GM23338 (cell line): ENCODE data around the gene CERK. TPM values are rescaled to one million over a fixed set of nuclear protein-coding genes. Genes with fewer than 3 reads are reported as not detected.

Experiments
- ATAC-seq: fragments of 200-7000 bp; cut with Tn5 transposase; 3 replicates; pipeline ENCODE4 v1.9.1; 2020
- DNase-seq: peaks from one replicate; pipeline ENCODE4 v3.0.0-alpha.2; 2015; ENCODE audit warnings: low spot score
- H2AFZ ChIP-seq: fragments of 200-600 bp; sonication (generic); 2 replicates; pipeline ENCODE4 v1.8.0; 2016; ENCODE audit warnings: antibody characterized with exemption, mild to moderate bottlenecking, moderate library complexity
- H3F3A ChIP-seq: fragments of 200-600 bp; sonication (generic); replicated peaks from 2 replicates; pipeline ENCODE4 v1.8.0; 2017; ENCODE audit warnings: antibody characterized with exemption, mixed run types, low read depth
- H3K27ac ChIP-seq: fragments of 200-600 bp; sonication (generic); 2 replicates; pipeline ENCODE4 v1.6.1; 2016; ENCODE audit warnings: low read depth
- H3K27me3 ChIP-seq: fragments of 200-600 bp; sonication (generic); 2 replicates; pipeline ENCODE4 v1.8.0; 2016; ENCODE audit warnings: mild to moderate bottlenecking, mixed run types, moderate library complexity; ENCODE audit not compliant: insufficient read depth
- H3K36me3 ChIP-seq: fragments of 200-600 bp; sonication (generic); 2 replicates; pipeline ENCODE4 v1.8.0; 2016; ENCODE audit warnings: mild to moderate bottlenecking; ENCODE audit not compliant: insufficient read depth
- H3K4me1 ChIP-seq: fragments of 200-600 bp; sonication (generic); 2 replicates; pipeline ENCODE4 v1.8.0; 2016; ENCODE audit warnings: mild to moderate bottlenecking, moderate library complexity; ENCODE audit not compliant: insufficient read depth
- H3K4me2 ChIP-seq: fragments of 200-600 bp; sonication (generic); 2 replicates; pipeline ENCODE4 v1.7.1; 2017; ENCODE audit warnings: mixed run types
- H3K4me3 ChIP-seq: fragments of 200-600 bp; sonication (generic); 2 replicates; pipeline ENCODE4 v1.6.1; 2016; ENCODE audit warnings: mixed run types
- H3K79me2 ChIP-seq: fragments of 200-600 bp; sonication (generic); replicated peaks from 2 replicates; pipeline ENCODE4 v1.8.0; 2017; ENCODE audit warnings: mild to moderate bottlenecking; ENCODE audit not compliant: insufficient read depth
- H3K9me2 ChIP-seq: fragments of 200-600 bp; sonication (generic); 2 replicates; pipeline ENCODE4 v1.8.0; 2017; ENCODE audit not compliant: insufficient read depth
- H4K20me1 ChIP-seq: fragments of 200-600 bp; sonication (generic); replicated peaks from 2 replicates; pipeline ENCODE4 v1.8.0; 2017; ENCODE audit warnings: mild to moderate bottlenecking; ENCODE audit not compliant: insufficient read depth
- H3K27ac Mint-ChIP-seq: 2 replicates; pipeline ENCODE4 v1.8.0; 2020; ENCODE audit warnings: inconsistent platforms, mild to moderate bottlenecking, moderate library complexity, mixed read lengths
- H3K27me3 Mint-ChIP-seq: 3 replicates; pipeline ENCODE4 v1.8.0; 2022; ENCODE audit warnings: low read depth, mild to moderate bottlenecking, moderate library complexity, mixed read lengths, inconsistent platforms; ENCODE audit not compliant: insufficient read depth, poor library complexity
- H3K36me3 Mint-ChIP-seq: 3 replicates; pipeline ENCODE4 v1.8.0; 2021; ENCODE audit warnings: low read depth, mild to moderate bottlenecking, inconsistent platforms, moderate library complexity, mixed read lengths
- H3K4me1 Mint-ChIP-seq: 3 replicates; pipeline ENCODE4 v1.8.0; 2020; ENCODE audit warnings: mild to moderate bottlenecking, inconsistent platforms, mixed read lengths
- H3K4me3 Mint-ChIP-seq: 3 replicates; pipeline ENCODE4 v1.8.0; 2021; ENCODE audit warnings: moderate library complexity, mild to moderate bottlenecking, inconsistent platforms, mixed read lengths
- H3K9me3 Mint-ChIP-seq: 3 replicates; pipeline ENCODE4 v1.8.0; 2020; ENCODE audit warnings: moderate library complexity, mild to moderate bottlenecking, inconsistent platforms, mixed read lengths
- CREB1 ChIP-seq: fragments of 250-450 bp; sonication (Bioruptor Pico); IDR thresholded peaks from 2 replicates; pipeline ENCODE4 v1.5.0; 2020; ENCODE audit warnings: low read depth, mild to moderate bottlenecking, moderate library complexity
- CTCF ChIP-seq, 2 experiments: fragments of 200-600 bp in 1 of 2; sonication (generic) in 1 of 2; conservative IDR thresholded peaks; 2 replicates each; pipeline versions ENCODE4 v1.5.1 to v1.6.1; 2016 to 2017; ENCODE audit warnings: antibody characterized with exemption in 2 of 2, low read depth in 2 of 2, mild to moderate bottlenecking in 2 of 2, moderate library complexity in 1 of 2
- EZH2 ChIP-seq: fragments of 200-600 bp; sonication (generic); IDR thresholded peaks from one replicate; pipeline ENCODE4 v1.8.0; 2017; ENCODE audit warnings: antibody characterized with exemption, mild to moderate bottlenecking, low read depth; ENCODE audit not compliant: unreplicated experiment
- EZH2phosphoT487 ChIP-seq: fragments of 200-600 bp; sonication (generic); IDR thresholded peaks from one replicate; pipeline ENCODE4 v1.8.1; 2018; ENCODE audit warnings: antibody characterized with exemption; ENCODE audit not compliant: unreplicated experiment
- JUNB ChIP-seq: IDR thresholded peaks from one replicate; pipeline ENCODE4 v1.6.1; 2016; ENCODE audit warnings: antibody characterized with exemption; ENCODE audit not compliant: unreplicated experiment
- NANOG ChIP-seq: IDR thresholded peaks from 2 replicates; pipeline ENCODE4 v1.6.1; 2016; ENCODE audit warnings: antibody characterized with exemption, borderline replicate concordance
- POLR2AphosphoS5 ChIP-seq: IDR thresholded peaks from 2 replicates; pipeline ENCODE4 v1.6.1; 2016; ENCODE audit warnings: antibody characterized with exemption, low read depth
- REST ChIP-seq: IDR thresholded peaks from one replicate; pipeline ENCODE4 v1.6.1; 2018; ENCODE audit warnings: antibody characterized with exemption; ENCODE audit not compliant: unreplicated experiment
- STAT1 ChIP-seq: IDR thresholded peaks from one replicate; pipeline ENCODE4 v1.6.1; 2016; ENCODE audit warnings: antibody characterized with exemption; ENCODE audit not compliant: unreplicated experiment
- ZNF114 ChIP-seq: fragments of 250-450 bp; sonication (Bioruptor Pico); IDR thresholded peaks from 2 replicates; pipeline ENCODE4 v1.5.0; 2020; ENCODE audit warnings: mild to moderate bottlenecking, moderate library complexity
- ZNF331 ChIP-seq: fragments of 250-450 bp; sonication (Bioruptor Pico); IDR thresholded peaks from 2 replicates; pipeline ENCODE4 v1.5.0; 2020; ENCODE audit warnings: low read depth, mild to moderate bottlenecking, moderate library complexity
- polyA plus RNA-seq: library from polyadenylated mRNA; unstranded; fragments of >200 nt; fragmentation: Nextera tagmentation; extraction: Ambion mirVana; gene quantifications from 2 replicates; pipeline ENCODE4 v1.2.1, GENCODE V29; 2016
- total RNA-seq: library from RNA; depleted of rRNA; stranded (reverse); fragments of >200 nt; shearing (Covaris generic); gene quantifications from 2 replicates; pipeline ENCODE4 v1.2.3, GENCODE V29; 2014
- TF ChIP-seq, protein P1 (sequence below): IDR thresholded peaks from 2 replicates; pipeline ENCODE4 v1.6.1; 2016; ENCODE audit warnings: antibody characterized with exemption
- TF ChIP-seq, protein P2 (sequence below): fragments of 250-450 bp; sonication (Bioruptor Pico); IDR thresholded peaks from 2 replicates; pipeline ENCODE4 v1.5.0; 2020; ENCODE audit warnings: mild to moderate bottlenecking, moderate library complexity

Gene CERK
- total and polyA plus RNA-seq, 2 experiments from 2014 or later, result 12.7 to 62.9 TPM

DNA sequence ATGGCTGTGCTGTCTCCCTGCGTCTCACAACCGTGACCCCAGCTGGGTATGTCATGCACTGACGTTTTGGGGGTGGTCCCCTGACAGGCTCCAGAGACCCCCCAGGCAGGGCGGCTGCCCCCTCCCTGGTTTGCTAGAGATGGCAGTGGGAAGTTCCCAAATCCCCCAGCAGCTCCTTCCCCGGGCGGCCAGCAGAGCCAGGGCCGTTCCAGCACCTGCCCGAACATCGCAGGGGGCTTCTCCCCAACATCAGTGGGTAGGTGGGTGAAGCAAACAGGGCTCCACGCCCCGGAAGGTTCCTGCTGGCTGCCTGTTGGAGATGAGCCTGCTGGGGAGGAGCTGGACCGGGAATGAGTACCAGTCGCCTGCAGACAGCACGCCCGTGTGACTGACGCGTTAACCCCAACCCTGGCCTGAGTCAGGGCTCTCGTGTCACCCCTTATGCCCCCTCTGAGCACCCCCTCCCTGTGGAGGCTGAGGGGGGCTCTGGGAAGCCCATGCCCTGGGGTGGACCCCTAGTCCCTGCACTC, 72.2 kb downstream of the CERK start:
- no peak overlapping the region for H3K27ac Mint-ChIP-seq
- Histone ChIP-seq H3K27ac (no peak overlapping the region), H3K4me1 (no peaks in the 10 kb centered on the region), H3K9me2 (no peaks in the 10 kb centered on the region), H3F3A (no peaks in the 10 kb centered on the region), H3K36me3 (no peaks in the 10 kb centered on the region), H3K4me3 (no peak overlapping the region), H3K27me3 (no peaks in the 10 kb centered on the region), H3K4me2 (no peak overlapping the region), H3K79me2 (no peaks in the 10 kb centered on the region), H4K20me1 (no peaks in the 10 kb centered on the region), H2AFZ (no peak overlapping the region)
- DNase-seq (no peak), ATAC-seq (no peak)
- peaks cover 3% of the 10 kb centered on the region; the same call in 1 of the 3 replicates for H3K36me3 Mint-ChIP-seq
- no peaks in the 10 kb centered on the region for H3K9me3 Mint-ChIP-seq
- H3K4me3 Mint-ChIP-seq, result no peak overlapping the region
- TF ChIP-seq, protein P1, sequence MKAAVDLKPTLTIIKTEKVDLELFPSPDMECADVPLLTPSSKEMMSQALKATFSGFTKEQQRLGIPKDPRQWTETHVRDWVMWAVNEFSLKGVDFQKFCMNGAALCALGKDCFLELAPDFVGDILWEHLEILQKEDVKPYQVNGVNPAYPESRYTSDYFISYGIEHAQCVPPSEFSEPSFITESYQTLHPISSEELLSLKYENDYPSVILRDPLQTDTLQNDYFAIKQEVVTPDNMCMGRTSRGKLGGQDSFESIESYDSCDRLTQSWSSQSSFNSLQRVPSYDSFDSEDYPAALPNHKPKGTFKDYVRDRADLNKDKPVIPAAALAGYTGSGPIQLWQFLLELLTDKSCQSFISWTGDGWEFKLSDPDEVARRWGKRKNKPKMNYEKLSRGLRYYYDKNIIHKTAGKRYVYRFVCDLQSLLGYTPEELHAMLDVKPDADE, result no peak
- no peak for TF ChIP-seq CTCF (conservative IDR thresholded peaks at IDR 0.05; ENCODE audit: low read depth in 2 of 2)
- no peak for TF ChIP-seq CREB1 (CRISPR knock-in tag)
- TF ChIP-seq REST, result no peak
- TF ChIP-seq, protein P2, sequence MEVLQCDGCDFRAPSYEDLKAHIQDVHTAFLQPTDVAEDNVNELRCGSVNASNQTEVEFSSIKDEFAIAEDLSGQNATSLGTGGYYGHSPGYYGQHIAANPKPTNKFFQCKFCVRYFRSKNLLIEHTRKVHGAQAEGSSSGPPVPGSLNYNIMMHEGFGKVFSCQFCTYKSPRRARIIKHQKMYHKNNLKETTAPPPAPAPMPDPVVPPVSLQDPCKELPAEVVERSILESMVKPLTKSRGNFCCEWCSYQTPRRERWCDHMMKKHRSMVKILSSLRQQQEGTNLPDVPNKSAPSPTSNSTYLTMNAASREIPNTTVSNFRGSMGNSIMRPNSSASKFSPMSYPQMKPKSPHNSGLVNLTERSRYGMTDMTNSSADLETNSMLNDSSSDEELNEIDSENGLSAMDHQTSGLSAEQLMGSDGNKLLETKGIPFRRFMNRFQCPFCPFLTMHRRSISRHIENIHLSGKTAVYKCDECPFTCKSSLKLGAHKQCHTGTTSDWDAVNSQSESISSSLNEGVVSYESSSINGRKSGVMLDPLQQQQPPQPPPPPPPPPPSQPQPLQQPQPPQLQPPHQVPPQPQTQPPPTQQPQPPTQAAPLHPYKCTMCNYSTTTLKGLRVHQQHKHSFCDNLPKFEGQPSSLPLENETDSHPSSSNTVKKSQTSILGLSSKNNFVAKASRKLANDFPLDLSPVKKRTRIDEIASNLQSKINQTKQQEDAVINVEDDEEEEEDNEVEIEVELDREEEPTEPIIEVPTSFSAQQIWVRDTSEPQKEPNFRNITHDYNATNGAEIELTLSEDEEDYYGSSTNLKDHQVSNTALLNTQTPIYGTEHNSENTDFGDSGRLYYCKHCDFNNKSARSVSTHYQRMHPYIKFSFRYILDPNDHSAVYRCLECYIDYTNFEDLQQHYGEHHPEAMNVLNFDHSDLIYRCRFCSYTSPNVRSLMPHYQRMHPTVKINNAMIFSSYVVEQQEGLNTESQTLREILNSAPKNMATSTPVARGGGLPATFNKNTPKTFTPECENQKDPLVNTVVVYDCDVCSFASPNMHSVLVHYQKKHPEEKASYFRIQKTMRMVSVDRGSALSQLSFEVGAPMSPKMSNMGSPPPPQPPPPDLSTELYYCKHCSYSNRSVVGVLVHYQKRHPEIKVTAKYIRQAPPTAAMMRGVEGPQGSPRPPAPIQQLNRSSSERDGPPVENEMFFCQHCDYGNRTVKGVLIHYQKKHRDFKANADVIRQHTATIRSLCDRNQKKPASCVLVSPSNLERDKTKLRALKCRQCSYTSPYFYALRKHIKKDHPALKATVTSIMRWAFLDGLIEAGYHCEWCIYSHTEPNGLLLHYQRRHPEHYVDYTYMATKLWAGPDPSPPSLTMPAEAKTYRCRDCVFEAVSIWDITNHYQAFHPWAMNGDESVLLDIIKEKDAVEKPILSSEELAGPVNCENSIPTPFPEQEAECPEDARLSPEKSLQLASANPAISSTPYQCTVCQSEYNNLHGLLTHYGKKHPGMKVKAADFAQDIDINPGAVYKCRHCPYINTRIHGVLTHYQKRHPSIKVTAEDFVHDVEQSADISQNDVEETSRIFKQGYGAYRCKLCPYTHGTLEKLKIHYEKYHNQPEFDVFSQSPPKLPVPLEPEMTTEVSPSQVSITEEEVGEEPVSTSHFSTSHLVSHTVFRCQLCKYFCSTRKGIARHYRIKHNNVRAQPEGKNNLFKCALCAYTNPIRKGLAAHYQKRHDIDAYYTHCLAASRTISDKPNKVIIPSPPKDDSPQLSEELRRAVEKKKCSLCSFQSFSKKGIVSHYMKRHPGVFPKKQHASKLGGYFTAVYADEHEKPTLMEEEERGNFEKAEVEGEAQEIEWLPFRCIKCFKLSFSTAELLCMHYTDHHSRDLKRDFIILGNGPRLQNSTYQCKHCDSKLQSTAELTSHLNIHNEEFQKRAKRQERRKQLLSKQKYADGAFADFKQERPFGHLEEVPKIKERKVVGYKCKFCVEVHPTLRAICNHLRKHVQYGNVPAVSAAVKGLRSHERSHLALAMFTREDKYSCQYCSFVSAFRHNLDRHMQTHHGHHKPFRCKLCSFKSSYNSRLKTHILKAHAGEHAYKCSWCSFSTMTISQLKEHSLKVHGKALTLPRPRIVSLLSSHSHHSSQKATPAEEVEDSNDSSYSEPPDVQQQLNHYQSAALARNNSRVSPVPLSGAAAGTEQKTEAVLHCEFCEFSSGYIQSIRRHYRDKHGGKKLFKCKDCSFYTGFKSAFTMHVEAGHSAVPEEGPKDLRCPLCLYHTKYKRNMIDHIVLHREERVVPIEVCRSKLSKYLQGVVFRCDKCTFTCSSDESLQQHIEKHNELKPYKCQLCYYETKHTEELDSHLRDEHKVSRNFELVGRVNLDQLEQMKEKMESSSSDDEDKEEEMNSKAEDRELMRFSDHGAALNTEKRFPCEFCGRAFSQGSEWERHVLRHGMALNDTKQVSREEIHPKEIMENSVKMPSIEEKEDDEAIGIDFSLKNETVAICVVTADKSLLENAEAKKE (CRISPR knock-in tag), result no peak
- TF ChIP-seq ZNF331 (CRISPR knock-in tag), result no peak
- no peak for TF ChIP-seq JUNB
- no peak for TF ChIP-seq ZNF114 (CRISPR knock-in tag)
- no peak for TF ChIP-seq POLR2AphosphoS5
- no peak for TF ChIP-seq STAT1
- TF ChIP-seq EZH2, result no peak
- no peak for TF ChIP-seq NANOG
- TF ChIP-seq EZH2phosphoT487, result no peak
- H3K27me3 Mint-ChIP-seq, result peaks cover 8% of the 10 kb centered on the region
- peaks cover 7% of the 10 kb centered on the region; the same call in 2 of the 3 replicates for H3K4me1 Mint-ChIP-seq
